ENCODE results near the gene IDS. TPM values are rescaled to one million over a fixed set of nuclear protein-coding genes. Genes with fewer than 3 reads are reported as not detected.

The IDS gene
- total RNA-seq, 2 donors from 2014 or later, result 204 to 210 TPM

DNA sequence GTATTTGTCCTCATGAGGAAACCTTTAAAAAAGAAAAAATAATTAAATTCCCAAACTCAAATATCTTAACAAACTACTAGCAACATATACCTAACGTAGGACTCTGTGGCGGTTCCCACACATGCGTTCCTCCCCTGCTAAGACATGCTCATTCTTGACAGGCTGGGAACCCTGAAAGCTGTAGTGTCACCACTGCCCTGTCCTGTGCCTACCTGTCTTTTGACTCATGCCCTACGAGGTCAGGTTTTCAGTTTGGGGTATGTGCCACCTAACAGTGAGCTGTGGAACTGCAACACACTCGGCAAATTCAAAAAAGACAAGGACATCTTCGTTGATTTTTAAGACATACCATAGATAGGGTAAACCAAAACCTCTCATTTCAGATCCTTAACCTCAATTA, 17.8 kb downstream of the IDS start:
- H3K9me3 ChIP-seq, result no peaks in the 10 kb centered on the region
- DNase-seq (ENCODE audit: low spot score), result no peak
- H3K27me3 ChIP-seq (replicated peaks; ENCODE audit: insufficient read depth), result no peaks in the 10 kb centered on the region
- no peak for ATAC-seq (ENCODE audit: insufficient number of reproducible peaks, low FRiP score, low read depth)
- no peak overlapping the region for H3K4me3 ChIP-seq
- no peaks in the 10 kb centered on the region for H3K4me1 ChIP-seq (ENCODE audit: control insufficient read depth in 1 of 2, low read depth in 2 of 2)
- no peak overlapping the region for H3K27ac ChIP-seq
- TF ChIP-seq, protein P1, sequence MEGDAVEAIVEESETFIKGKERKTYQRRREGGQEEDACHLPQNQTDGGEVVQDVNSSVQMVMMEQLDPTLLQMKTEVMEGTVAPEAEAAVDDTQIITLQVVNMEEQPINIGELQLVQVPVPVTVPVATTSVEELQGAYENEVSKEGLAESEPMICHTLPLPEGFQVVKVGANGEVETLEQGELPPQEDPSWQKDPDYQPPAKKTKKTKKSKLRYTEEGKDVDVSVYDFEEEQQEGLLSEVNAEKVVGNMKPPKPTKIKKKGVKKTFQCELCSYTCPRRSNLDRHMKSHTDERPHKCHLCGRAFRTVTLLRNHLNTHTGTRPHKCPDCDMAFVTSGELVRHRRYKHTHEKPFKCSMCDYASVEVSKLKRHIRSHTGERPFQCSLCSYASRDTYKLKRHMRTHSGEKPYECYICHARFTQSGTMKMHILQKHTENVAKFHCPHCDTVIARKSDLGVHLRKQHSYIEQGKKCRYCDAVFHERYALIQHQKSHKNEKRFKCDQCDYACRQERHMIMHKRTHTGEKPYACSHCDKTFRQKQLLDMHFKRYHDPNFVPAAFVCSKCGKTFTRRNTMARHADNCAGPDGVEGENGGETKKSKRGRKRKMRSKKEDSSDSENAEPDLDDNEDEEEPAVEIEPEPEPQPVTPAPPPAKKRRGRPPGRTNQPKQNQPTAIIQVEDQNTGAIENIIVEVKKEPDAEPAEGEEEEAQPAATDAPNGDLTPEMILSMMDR (IDR thresholded peaks at IDR 0.05), result no peak
- peaks cover 31% of the 10 kb centered on the region for H3K36me3 ChIP-seq

DNA sequence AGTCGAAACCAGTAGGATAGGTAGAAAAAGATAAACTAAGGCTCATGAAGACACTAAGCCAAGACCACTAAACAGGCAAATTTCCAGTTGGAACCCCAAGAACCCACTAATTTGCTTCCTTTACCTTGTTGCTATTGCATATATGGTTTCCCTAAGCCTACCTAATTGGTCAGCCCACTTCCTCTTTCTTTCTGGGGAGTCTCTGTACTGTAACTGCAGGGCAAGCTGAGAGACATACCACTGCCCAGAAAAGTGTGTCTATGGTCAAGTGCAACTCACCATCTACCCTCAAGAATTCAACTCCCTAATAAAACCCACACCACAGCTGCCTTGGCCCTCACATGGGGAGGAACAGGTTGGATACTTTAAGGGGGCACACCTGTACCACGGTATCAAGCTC, 28.6 kb downstream of the IDS start:
- TF ChIP-seq, protein P1 (IDR thresholded peaks at IDR 0.05), result no peak
- DNase-seq (ENCODE audit: low spot score) (no peak), ATAC-seq (ENCODE audit: insufficient number of reproducible peaks, low FRiP score, low read depth) (no peak)
- H3K27ac ChIP-seq, result no peak overlapping the region
- H3K36me3 ChIP-seq, result no peaks in the 10 kb centered on the region
- H3K27me3 ChIP-seq (replicated peaks; ENCODE audit: insufficient read depth), result no peaks in the 10 kb centered on the region
- H3K4me1 ChIP-seq (ENCODE audit: control insufficient read depth in 1 of 2, low read depth in 2 of 2), result no peaks in the 10 kb centered on the region
- H3K4me3 ChIP-seq, result no peak overlapping the region
- no peaks in the 10 kb centered on the region for H3K9me3 ChIP-seq

DNA sequence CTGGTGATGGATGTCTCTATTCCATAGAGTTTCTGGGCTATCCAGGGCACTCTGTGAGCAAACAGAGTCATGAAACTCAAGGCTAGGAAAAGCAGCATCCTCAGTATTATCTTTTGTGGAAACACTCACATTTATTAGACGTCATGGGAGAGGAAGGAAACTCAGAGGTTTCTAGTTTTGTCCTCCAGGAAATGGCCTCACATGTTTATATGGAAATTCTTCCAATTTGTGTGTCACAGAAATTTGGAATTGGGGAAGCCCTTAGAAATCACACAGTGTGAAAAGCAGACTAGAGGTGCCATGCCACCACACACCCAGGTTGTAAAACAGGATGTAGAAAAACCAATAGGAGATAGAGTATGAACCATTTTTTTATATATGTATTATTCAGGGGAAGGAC, 31.1 kb downstream of the IDS start:
- ATAC-seq (ENCODE audit: insufficient number of reproducible peaks, low FRiP score, low read depth), result no peak
- Histone ChIP-seq H3K4me1 (ENCODE audit: control insufficient read depth in 1 of 2, low read depth in 2 of 2) (no peaks in the 10 kb centered on the region), H3K4me3 (no peak overlapping the region), H3K9me3 (no peaks in the 10 kb centered on the region), H3K27me3 (replicated peaks; ENCODE audit: insufficient read depth) (no peaks in the 10 kb centered on the region), H3K27ac (no peak overlapping the region), H3K36me3 (no peaks in the 10 kb centered on the region)
- TF ChIP-seq, protein P1 (IDR thresholded peaks at IDR 0.05), result no peak
- no peak for DNase-seq (ENCODE audit: low spot score)

DNA sequence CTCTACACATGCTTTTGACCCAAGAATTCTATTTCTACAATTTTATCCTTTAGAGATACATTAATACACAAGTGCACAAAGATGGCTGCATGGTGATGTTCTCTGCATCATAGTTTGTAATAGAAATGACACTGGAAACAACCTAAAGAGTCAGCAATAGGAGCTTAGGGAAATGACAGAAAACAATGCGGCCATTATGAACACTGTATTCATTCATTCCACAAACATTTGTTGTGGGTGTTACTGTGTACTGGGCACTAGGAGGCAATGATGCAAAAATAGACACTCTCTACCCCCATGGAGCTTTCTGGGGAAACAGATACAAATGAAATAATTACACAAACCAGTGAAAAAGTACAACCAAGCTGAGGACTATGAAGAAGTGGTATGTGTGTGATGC, 32.0 kb downstream of the IDS start:
- Histone ChIP-seq H3K27me3 (replicated peaks; ENCODE audit: insufficient read depth) (no peaks in the 10 kb centered on the region), H3K9me3 (no peaks in the 10 kb centered on the region), H3K4me3 (no peak overlapping the region), H3K36me3 (no peaks in the 10 kb centered on the region), H3K27ac (no peak overlapping the region), H3K4me1 (ENCODE audit: control insufficient read depth in 1 of 2, low read depth in 2 of 2) (no peaks in the 10 kb centered on the region)
- TF ChIP-seq, protein P1 (IDR thresholded peaks at IDR 0.05), result no peak
- DNase-seq (ENCODE audit: low spot score), result no peak
- ATAC-seq (ENCODE audit: insufficient number of reproducible peaks, low FRiP score, low read depth), result no peak

DNA sequence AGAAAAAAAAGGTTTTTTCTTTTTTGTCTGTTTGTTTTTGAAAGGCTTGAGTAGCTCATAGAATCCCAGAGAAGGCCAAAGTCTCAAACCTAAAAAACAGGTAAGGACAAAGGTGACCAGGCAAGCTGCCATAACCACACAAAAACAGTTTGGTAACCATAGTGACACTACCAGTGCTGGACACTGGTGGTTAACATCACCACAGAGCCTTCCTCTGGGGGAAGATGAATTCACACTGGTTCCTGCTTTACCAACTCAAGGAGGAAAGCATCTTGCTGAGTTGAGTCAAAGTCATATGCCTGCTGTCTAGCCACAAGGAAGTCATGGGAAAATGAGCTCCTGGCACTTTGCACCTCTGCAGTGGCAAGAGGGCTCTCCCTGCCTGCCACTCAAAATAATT, 32.5 kb downstream of the IDS start:
- TF ChIP-seq, protein P1 (IDR thresholded peaks at IDR 0.05), result no peak
- no peaks in the 10 kb centered on the region for H3K4me1 ChIP-seq (ENCODE audit: control insufficient read depth in 1 of 2, low read depth in 2 of 2)
- no peak for DNase-seq (ENCODE audit: low spot score)
- no peaks in the 10 kb centered on the region for H3K27me3 ChIP-seq (replicated peaks; ENCODE audit: insufficient read depth)
- no peak for ATAC-seq (ENCODE audit: insufficient number of reproducible peaks, low FRiP score, low read depth)
- no peaks in the 10 kb centered on the region for H3K36me3 ChIP-seq
- H3K4me3 ChIP-seq, result no peak overlapping the region
- no peak overlapping the region for H3K27ac ChIP-seq
- no peaks in the 10 kb centered on the region for H3K9me3 ChIP-seq

Data from thoracic aorta (tissue), 2 donors.